Activated gamma-delta T cell (primary cell): ENCODE data around the gene AGER.

Source experiments
- DNase-seq: peaks from one replicate; lab custom pipeline; 2025; lab: John Stamatoyannopoulos, UW

The AGER gene

GRCh38 chr6:32168807-32169591, 15.1 kb downstream of the AGER start:
- DNase-seq, result no peak

GRCh38 chr6:32168350-32168749, 15.7 kb downstream of the AGER start:
- DNase-seq, result no peak

GRCh38 chr6:32167761-32168262, 16.2 kb downstream of the AGER start:
- DNase-seq, result no peak

GRCh38 chr6:32167154-32167760, 16.8 kb downstream of the AGER start:
- DNase-seq, result no peak

- no peak for DNase-seq
Measured at GRCh38 chr6:32166411-32167061, 17.5 kb downstream of the AGER start.

- DNase-seq, result no peak
Measured at GRCh38 chr6:32164295-32164694, 19.8 kb downstream of the AGER start, which contains the start of gene EGFL8. Gene EGFL8, plus strand, starts transcription at chr6:32164595. Its CDS starts 1,571 bp downstream, at chr6:32166166.

GRCh38 chr6:32163559-32164258, 20.3 kb downstream of the AGER start:
- no peak for DNase-seq

GRCh38 chr6:32158052-32158451, 26.0 kb downstream of the AGER start:
- DNase-seq, result no peak

GRCh38 chr6:32156891-32157290, 27.2 kb downstream of the AGER start:
- DNase-seq, result no peak

GRCh38 chr6:32154514-32155161, 29.4 kb downstream of the AGER start:
- no peak for DNase-seq

GRCh38 chr6:32153564-32154513, 30.2 kb downstream of the AGER start, which contains the start of gene PPT2:
Gene PPT2, plus strand, starts transcription at chr6:32154141. Its CDS starts 454 bp downstream, at chr6:32154595.
- peak; percentile 52 for DNase-seq

GRCh38 chr6:32152769-32153563, 31.1 kb downstream of the AGER start:
- DNase-seq, result no peak

- no peak for DNase-seq
Measured at GRCh38 chr6:32151863-32152768, 31.9 kb downstream of the AGER start, which contains the start of gene PRRT1. Gene PRRT1, minus strand, starts transcription at chr6:32151939. Its CDS starts 112 bp downstream, at chr6:32151827.

GRCh38 chr6:32151181-32151862, 32.7 kb downstream of the AGER start:
- no peak for DNase-seq

- DNase-seq, result no peak
Measured at GRCh38 chr6:32149932-32150870, 33.9 kb downstream of the AGER start.

GRCh38 chr6:32149092-32149755, 34.8 kb downstream of the AGER start:
- no peak for DNase-seq
